ENCODE results near the gene TIMP2. TPM values are rescaled to one million over a fixed set of nuclear protein-coding genes. Genes with fewer than 3 reads are reported as not detected.
A peak's percentile ranks its signal among the peaks of the same experiment; 100 is the strongest.

Gene TIMP2
- total RNA-seq, 1 donor from 2014 or later: 0.84 TPM

DNA sequence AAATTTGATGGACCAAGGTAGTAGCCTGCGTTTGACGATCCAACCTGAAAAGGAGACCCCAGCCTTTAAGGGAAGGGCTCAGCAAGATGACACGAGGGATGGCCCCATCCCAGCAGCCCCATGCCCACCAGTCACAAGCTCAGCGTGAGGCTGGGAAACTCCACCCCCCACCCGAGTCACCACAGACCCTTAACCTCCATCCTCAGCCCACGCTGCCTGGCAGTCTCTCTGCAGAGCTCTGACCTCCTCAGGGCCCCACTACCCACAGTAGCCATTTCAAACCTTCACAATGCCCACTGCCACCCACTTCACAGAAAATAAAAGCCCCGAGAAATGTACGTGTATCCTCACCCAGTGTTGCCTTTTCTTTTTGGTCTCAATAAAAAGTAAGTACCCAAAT is 103.2 kb downstream of the TIMP2 start:
- intact Hi-C loops (cut with micrococcal nuclease): no loop called here
- no peaks in the 10 kb centered on the region for H3K9me3 Mint-ChIP-seq
- peaks cover 60% of the 10 kb centered on the region for H3K4me1 Mint-ChIP-seq (ENCODE audit: low read depth)
- no peaks in the 10 kb centered on the region for H3K27me3 Mint-ChIP-seq (ENCODE audit: low read depth)
- H3K36me3 Mint-ChIP-seq (ENCODE audit: low read depth): peaks cover 92% of the 10 kb centered on the region
- peak overlapping the region; percentile 51 for H3K27ac Mint-ChIP-seq
- DNase-seq (ENCODE audit: low spot score): no peak
- H3K4me3 Mint-ChIP-seq (ENCODE audit: low read depth): no peak overlapping the region

DNA sequence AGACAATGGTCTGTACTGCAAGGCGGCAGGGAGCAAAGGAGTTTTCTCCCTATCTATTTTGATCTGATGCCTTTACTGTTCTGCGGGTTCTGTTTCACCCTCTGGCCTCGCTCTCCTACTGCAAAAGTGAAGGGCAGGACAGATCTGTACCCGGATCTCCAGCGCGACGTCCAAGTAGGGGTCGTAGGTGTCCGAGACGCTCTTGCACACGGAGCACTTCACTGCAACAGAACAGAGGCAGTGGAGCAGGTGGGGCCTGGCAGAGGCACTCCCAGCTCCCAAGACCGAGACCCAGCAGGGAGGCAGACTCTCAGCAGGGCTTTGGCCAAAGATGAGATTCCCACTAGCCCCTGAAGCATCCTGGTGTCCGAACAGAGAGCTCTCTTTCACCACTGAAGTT is 104.3 kb downstream of the TIMP2 start:
- Mint-ChIP-seq H3K36me3 (ENCODE audit: low read depth) (peaks cover 90% of the 10 kb centered on the region), H3K9me3 (no peaks in the 10 kb centered on the region), H3K27me3 (ENCODE audit: low read depth) (no peaks in the 10 kb centered on the region), H3K27ac (peak overlapping the region; percentile 55), H3K4me3 (ENCODE audit: low read depth) (no peak overlapping the region), H3K4me1 (ENCODE audit: low read depth) (peaks cover 63% of the 10 kb centered on the region)
- DNase-seq (ENCODE audit: low spot score): no peak
- intact Hi-C loops (cut with micrococcal nuclease): no loop called here

DNA sequence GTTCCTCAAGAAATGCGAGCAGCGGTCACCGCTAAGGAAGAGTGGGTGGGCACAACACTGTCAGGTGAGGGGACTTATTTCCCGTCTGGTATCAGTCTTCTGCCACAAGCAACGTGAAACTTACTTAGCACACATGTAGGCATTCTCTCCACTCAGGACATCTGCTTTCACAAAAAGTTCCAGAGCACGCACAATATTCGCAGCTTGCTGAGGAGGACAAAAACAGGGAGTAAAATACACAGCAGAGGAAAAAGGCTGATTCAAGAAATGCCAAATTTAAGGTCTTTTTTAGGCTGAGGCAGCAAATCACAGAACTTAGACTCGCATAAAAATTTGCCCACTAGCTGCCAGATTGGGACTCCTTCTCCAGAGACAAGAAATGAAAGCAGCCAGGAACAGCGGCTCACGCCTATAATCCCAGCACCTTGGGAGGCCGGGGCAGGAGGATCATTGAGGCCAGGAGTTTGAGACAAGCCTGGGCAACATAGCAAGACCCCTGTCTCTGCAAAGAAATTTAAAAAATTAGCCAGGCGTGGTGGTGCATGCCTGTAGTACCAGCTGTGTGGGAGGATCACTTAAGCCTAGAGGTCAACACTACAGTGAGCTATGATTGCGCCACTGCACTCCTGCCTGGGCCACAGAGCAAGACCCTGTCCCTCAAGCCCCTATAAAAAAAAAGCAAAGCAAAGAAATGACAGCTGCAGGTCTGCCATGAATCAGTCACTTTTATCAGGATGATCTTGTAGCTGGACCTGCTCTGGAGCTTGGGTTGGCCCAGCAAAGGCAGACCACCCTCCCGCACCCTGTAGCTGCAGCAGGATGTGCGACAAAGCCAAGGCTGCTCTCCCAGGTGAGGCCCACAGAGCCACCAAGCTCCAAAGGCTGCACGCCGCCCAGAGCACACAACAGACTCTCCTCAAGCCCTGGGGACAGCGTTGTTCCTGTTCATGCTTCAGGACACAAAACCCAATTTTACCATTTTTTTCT is 105.1 kb downstream of the TIMP2 start:
- peaks cover 59% of the 10 kb centered on the region for H3K4me1 Mint-ChIP-seq (ENCODE audit: low read depth)
- no peaks in the 10 kb centered on the region for H3K9me3 Mint-ChIP-seq
- H3K27me3 Mint-ChIP-seq (ENCODE audit: low read depth): no peaks in the 10 kb centered on the region
- DNase-seq (ENCODE audit: low spot score): no peak
- intact Hi-C loops (cut with micrococcal nuclease): loop anchor here (1.0 to 5.0 kb wide), 6 partner anchors 20 to 438 kb away; partner anchors contain the start of gene USP36
- H3K36me3 Mint-ChIP-seq (ENCODE audit: low read depth): peaks cover 90% of the 10 kb centered on the region
- H3K27ac Mint-ChIP-seq: peak overlapping the region; percentile 94
- peak overlapping the region; percentile 15 for H3K4me3 Mint-ChIP-seq (ENCODE audit: low read depth)

DNA sequence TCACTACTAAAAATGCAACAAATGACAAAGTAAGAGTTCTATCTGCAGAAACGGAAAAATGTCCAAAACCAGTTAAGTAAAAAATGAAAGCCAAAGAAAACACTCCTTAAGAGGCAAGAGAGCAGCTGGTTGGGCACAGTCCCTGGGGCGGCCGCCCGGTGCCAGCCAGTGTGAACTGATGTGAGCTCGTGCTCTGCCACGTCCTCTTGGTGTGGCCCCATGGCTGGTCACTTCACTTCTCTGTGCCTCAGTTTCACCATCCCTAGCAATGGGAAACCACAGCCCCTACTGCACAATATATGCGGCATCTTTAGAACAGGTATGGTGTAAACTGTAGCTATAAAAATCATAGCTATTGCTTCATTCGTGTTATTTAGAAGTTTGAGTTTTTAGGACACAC is 105.8 kb downstream of the TIMP2 start:
- peak overlapping the region; percentile 68 for H3K4me3 Mint-ChIP-seq (ENCODE audit: low read depth)
- peak overlapping the region; percentile 94 for H3K27ac Mint-ChIP-seq
- peaks cover 91% of the 10 kb centered on the region for H3K36me3 Mint-ChIP-seq (ENCODE audit: low read depth)
- H3K9me3 Mint-ChIP-seq: no peaks in the 10 kb centered on the region
- intact Hi-C loops (cut with micrococcal nuclease): loop anchor here (1.0 to 5.0 kb wide), 6 partner anchors 21 to 437 kb away; partner anchors contain the start of gene USP36
- H3K27me3 Mint-ChIP-seq (ENCODE audit: low read depth): no peaks in the 10 kb centered on the region
- H3K4me1 Mint-ChIP-seq (ENCODE audit: low read depth): peaks cover 54% of the 10 kb centered on the region
- DNase-seq (ENCODE audit: low spot score): no peak

GRCh38 chr17:78818932-78819331 is 106.3 kb downstream of the TIMP2 start:
- Mint-ChIP-seq H3K27me3 (ENCODE audit: low read depth) (no peaks in the 10 kb centered on the region), H3K36me3 (ENCODE audit: low read depth) (peaks cover 91% of the 10 kb centered on the region), H3K4me1 (ENCODE audit: low read depth) (peaks cover 54% of the 10 kb centered on the region), H3K27ac (peak overlapping the region; percentile 94), H3K4me3 (ENCODE audit: low read depth) (peak overlapping the region; percentile 68), H3K9me3 (no peaks in the 10 kb centered on the region)
- intact Hi-C loops (cut with micrococcal nuclease): loop anchor here (1.0 to 5.0 kb wide), 6 partner anchors 21 to 437 kb away; partner anchors contain the start of gene USP36
- peak; percentile 65 for DNase-seq (ENCODE audit: low spot score)

DNA sequence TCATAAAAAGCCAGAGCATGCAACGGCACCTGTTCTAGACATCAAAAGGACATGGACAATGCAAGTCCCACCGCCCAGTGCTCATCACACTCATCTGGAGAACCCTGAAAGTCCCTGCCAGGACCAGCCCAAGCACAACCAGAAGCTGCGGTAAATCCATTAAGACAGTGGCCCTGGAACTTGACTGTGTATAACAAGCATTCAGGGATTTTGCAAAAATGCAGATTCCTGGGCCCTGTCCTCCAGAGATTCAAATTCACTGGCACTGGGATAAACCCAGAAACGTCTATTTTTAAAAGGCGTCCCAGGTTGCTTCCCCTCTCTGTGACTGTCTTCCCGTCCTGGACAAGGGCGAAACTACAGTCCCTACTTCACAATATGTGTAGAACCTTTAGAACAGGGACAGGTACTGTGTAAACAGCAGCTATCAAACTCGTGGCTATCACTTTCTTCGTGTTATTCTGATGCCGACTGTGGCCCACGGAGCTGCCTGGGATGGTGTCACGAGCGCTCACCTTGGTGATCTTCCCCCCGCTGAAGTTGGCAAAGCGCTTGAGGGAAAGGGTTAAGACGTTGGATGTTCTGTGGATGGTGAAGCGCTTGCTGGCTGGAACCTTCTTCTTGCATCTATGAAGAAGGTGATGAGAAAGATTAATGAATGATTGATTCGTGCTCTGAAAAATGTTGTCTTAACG is 106.9 kb downstream of the TIMP2 start:
- Mint-ChIP-seq H3K4me1 (ENCODE audit: low read depth) (peaks cover 53% of the 10 kb centered on the region), H3K4me3 (ENCODE audit: low read depth) (peak overlapping the region; percentile 68), H3K36me3 (ENCODE audit: low read depth) (peaks cover 91% of the 10 kb centered on the region), H3K9me3 (no peaks in the 10 kb centered on the region), H3K27me3 (ENCODE audit: low read depth) (no peaks in the 10 kb centered on the region), H3K27ac (peak overlapping the region; percentile 94)
- DNase-seq (ENCODE audit: low spot score): no peak
- intact Hi-C loops (cut with micrococcal nuclease): loop anchor here (2.0 to 5.0 kb wide), 5 partner anchors 39 to 436 kb away; no protein-coding TSS in a partner anchor

- no peaks in the 10 kb centered on the region for H3K9me3 Mint-ChIP-seq
- no peaks in the 10 kb centered on the region for H3K27me3 Mint-ChIP-seq (ENCODE audit: low read depth)
- H3K4me1 Mint-ChIP-seq (ENCODE audit: low read depth): peaks cover 51% of the 10 kb centered on the region
- DNase-seq (ENCODE audit: low spot score): peak; percentile 71
- intact Hi-C loops (cut with micrococcal nuclease): loop anchor here (5.0 kb wide), 4 partner anchors 60 to 435 kb away; no protein-coding TSS in a partner anchor
- peak overlapping the region; percentile 80 for H3K27ac Mint-ChIP-seq
- peaks cover 89% of the 10 kb centered on the region for H3K36me3 Mint-ChIP-seq (ENCODE audit: low read depth)
- peak overlapping the region; percentile 49 for H3K4me3 Mint-ChIP-seq (ENCODE audit: low read depth)
Observed at GRCh38 chr17:78817123-78817522, 108.1 kb downstream of the TIMP2 start.

- no peak overlapping the region for H3K27ac Mint-ChIP-seq
- no peak overlapping the region for H3K4me3 Mint-ChIP-seq (ENCODE audit: low read depth)
- H3K27me3 Mint-ChIP-seq (ENCODE audit: low read depth): no peaks in the 10 kb centered on the region
- no peak for DNase-seq (ENCODE audit: low spot score)
- H3K36me3 Mint-ChIP-seq (ENCODE audit: low read depth): peaks cover 90% of the 10 kb centered on the region
- intact Hi-C loops (cut with micrococcal nuclease): loop anchor here (5.0 kb wide), 4 partner anchors 58 to 433 kb away; no protein-coding TSS in a partner anchor
- peaks cover 42% of the 10 kb centered on the region for H3K4me1 Mint-ChIP-seq (ENCODE audit: low read depth)
- H3K9me3 Mint-ChIP-seq: no peaks in the 10 kb centered on the region
Observed at GRCh38 chr17:78815696-78816095, 109.5 kb downstream of the TIMP2 start.

GRCh38 chr17:78812855-78813254 is 112.3 kb downstream of the TIMP2 start:
- intact Hi-C loops (cut with micrococcal nuclease): no loop called here
- Mint-ChIP-seq H3K4me1 (ENCODE audit: low read depth) (peaks cover 18% of the 10 kb centered on the region), H3K27me3 (ENCODE audit: low read depth) (no peaks in the 10 kb centered on the region), H3K9me3 (no peaks in the 10 kb centered on the region), H3K4me3 (ENCODE audit: low read depth) (no peak overlapping the region), H3K36me3 (ENCODE audit: low read depth) (peaks cover 87% of the 10 kb centered on the region), H3K27ac (no peak overlapping the region)
- no peak for DNase-seq (ENCODE audit: low spot score)

DNA sequence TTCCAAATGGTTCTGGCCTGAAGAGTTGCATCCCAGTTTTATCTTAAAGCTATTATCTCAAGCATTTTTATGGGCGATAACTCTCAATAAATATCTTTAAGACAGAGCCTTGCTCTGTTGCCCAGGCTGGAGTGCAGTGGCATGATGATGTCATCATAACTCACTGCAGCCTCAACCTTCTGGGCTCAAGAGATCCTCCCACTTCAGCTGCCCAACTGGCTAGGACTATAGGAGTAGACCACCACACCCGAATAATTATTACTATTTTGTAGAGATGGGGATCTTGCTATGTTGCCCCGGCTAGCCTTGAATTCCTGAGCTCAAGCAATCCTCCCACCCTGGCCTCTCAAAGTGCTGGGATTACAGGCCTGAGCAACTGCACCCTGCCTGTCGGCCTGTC is 117.0 kb downstream of the TIMP2 start:
- no peaks in the 10 kb centered on the region for H3K27me3 Mint-ChIP-seq (ENCODE audit: low read depth)
- no peak overlapping the region for H3K4me3 Mint-ChIP-seq (ENCODE audit: low read depth)
- no peak overlapping the region for H3K27ac Mint-ChIP-seq
- DNase-seq (ENCODE audit: low spot score): no peak
- no peaks in the 10 kb centered on the region for H3K9me3 Mint-ChIP-seq
- intact Hi-C loops (cut with micrococcal nuclease): no loop called here
- peaks cover 33% of the 10 kb centered on the region for H3K4me1 Mint-ChIP-seq (ENCODE audit: low read depth)
- H3K36me3 Mint-ChIP-seq (ENCODE audit: low read depth): peaks cover 86% of the 10 kb centered on the region

- Mint-ChIP-seq H3K4me1 (ENCODE audit: low read depth) (peaks cover 33% of the 10 kb centered on the region), H3K36me3 (ENCODE audit: low read depth) (peaks cover 83% of the 10 kb centered on the region), H3K27ac (peak overlapping the region; percentile 86), H3K27me3 (ENCODE audit: low read depth) (no peaks in the 10 kb centered on the region), H3K4me3 (ENCODE audit: low read depth) (no peak overlapping the region), H3K9me3 (no peaks in the 10 kb centered on the region)
- intact Hi-C loops (cut with micrococcal nuclease): no loop called here
- DNase-seq (ENCODE audit: low spot score): no peak
Observed at GRCh38 chr17:78806451-78806850, 118.7 kb downstream of the TIMP2 start.

GRCh38 chr17:78805301-78805700 is 119.9 kb downstream of the TIMP2 start:
- Mint-ChIP-seq H3K27ac (peak overlapping the region; percentile 86), H3K4me1 (ENCODE audit: low read depth) (peaks cover 31% of the 10 kb centered on the region), H3K36me3 (ENCODE audit: low read depth) (peaks cover 80% of the 10 kb centered on the region), H3K27me3 (ENCODE audit: low read depth) (no peaks in the 10 kb centered on the region), H3K4me3 (ENCODE audit: low read depth) (no peak overlapping the region), H3K9me3 (no peaks in the 10 kb centered on the region)
- intact Hi-C loops (cut with micrococcal nuclease): no loop called here
- peak; percentile 54 for DNase-seq (ENCODE audit: low spot score)
